Measurements from ENCODE around the gene TRAM2. TPM values are rescaled to one million over a fixed set of nuclear protein-coding genes. Genes with fewer than 3 reads are reported as not detected.

Gene TRAM2
- total RNA-seq, 2 experiments from 2014 or later, result 2.4 to 2.6 TPM

- CTCF ChIA-PET, result no interaction called here
These were observed 28.8 kb upstream of the TRAM2 start for GRCh38 chr6:52605610-52606185.

GRCh38 chr6:52603000-52603795 is 26.3 kb upstream of the TRAM2 start:
- intact Hi-C loops (cut with micrococcal nuclease), result no loop called here
- peaks cover 5% of the 10 kb centered on the region for H3K27me3 Mint-ChIP-seq
- ChIA-PET CTCF (no interaction called here), POLR2A (no interaction called here)
- H3K4me3 Mint-ChIP-seq, result no peak overlapping the region
- no peak overlapping the region for H3K27ac Mint-ChIP-seq
- no peaks in the 10 kb centered on the region for H3K9me3 Mint-ChIP-seq
- no peak for DNase-seq
- H3K4me1 Mint-ChIP-seq (ENCODE audit: low read depth), result peaks cover 2% of the 10 kb centered on the region
- H3K36me3 Mint-ChIP-seq, result no peaks in the 10 kb centered on the region

More at GRCh38 chr6:52605610-52606185, 28.8 kb upstream of the TRAM2 start:
- Mint-ChIP-seq H3K27me3 (peaks cover 14% of the 10 kb centered on the region), H3K9me3 (no peaks in the 10 kb centered on the region), H3K4me1 (ENCODE audit: low read depth) (no peaks in the 10 kb centered on the region), H3K27ac (no peak overlapping the region), H3K4me3 (no peak overlapping the region), H3K36me3 (no peaks in the 10 kb centered on the region)
- POLR2A ChIA-PET, result no interaction called here
- intact Hi-C loops (cut with micrococcal nuclease), result no loop called here
- DNase-seq, result no peak

DNA sequence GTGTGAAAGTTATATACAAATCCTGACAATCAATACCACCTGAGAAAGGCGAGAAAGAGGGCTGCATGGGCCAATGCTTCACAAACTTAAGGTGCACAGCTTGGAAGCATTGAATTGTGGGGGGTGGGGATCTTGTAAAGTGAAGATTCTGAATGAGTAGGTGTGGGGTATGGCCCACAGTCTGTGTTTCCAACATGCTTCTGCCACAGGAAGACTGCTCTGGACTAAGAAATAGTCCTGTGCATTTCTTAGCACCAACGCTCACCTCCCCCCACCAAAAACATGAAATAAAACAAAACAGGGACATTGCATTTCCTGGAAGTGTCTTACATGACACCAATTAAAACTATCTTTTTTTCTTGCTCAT is 21.9 kb upstream of the TRAM2 start:
- no peak overlapping the region for H3K4me3 Mint-ChIP-seq
- intact Hi-C loops (cut with micrococcal nuclease), result loop anchor here (2.0 kb wide), 2 partner anchors 64 to 178 kb away; partner anchors contain the start of gene EFHC1
- H3K36me3 Mint-ChIP-seq, result no peaks in the 10 kb centered on the region
- H3K27me3 Mint-ChIP-seq, result peaks cover 5% of the 10 kb centered on the region
- ChIA-PET CTCF (interaction anchor here (1.0 to 1.8 kb wide), 3 partner anchors 65 to 183 kb away, joined by 3 to 6 read pairs (median 3); no protein-coding TSS in a partner anchor), POLR2A (no interaction called here)
- H3K4me1 Mint-ChIP-seq (ENCODE audit: low read depth), result peaks cover 13% of the 10 kb centered on the region
- H3K27ac Mint-ChIP-seq, result no peak overlapping the region
- no peaks in the 10 kb centered on the region for H3K9me3 Mint-ChIP-seq
- DNase-seq, result no peak

DNA sequence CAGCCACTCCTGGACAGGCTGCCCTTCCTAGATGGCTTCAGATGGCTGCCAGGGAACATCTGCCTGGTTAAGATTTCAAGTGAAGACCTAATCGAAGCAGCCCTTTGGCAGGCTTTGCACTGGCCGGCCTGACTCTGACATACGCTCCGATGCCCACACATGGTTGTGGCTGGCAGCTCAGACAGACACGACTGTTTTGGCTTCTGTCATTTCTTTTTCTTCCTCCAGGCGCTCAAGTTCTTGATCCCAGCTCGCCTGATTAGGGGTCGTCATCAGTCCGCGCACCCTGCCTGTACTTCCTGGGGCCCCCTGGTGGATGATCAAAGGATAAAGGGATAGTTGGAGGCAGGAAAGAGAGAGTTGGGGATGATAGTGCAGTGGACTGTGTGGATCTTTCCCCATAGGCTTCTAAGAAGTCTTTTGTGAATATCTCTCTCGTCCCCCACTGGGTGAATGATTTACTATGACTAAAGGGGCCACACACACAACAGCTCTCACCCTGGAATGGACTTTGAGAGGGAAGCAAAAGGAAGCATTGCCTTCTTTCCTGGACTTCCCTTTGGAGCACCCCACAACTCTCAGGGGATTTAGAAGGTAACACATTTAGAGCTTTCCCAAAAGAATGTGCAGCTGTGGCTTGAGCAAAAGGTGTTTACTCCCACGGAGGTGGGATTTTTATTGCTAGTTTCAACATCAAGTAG is 21.4 kb upstream of the TRAM2 start:
- Mint-ChIP-seq H3K4me3 (no peak overlapping the region), H3K4me1 (ENCODE audit: low read depth) (peaks cover 13% of the 10 kb centered on the region), H3K27me3 (peaks cover 5% of the 10 kb centered on the region), H3K36me3 (no peaks in the 10 kb centered on the region), H3K9me3 (no peaks in the 10 kb centered on the region), H3K27ac (no peak overlapping the region)
- ChIA-PET CTCF (interaction anchor here (0.7 to 1.8 kb wide), 5 partner anchors 8 to 183 kb away, joined by 3 to 6 read pairs (median 3); no protein-coding TSS in a partner anchor), POLR2A (no interaction called here)
- peak; percentile 40 for DNase-seq
- intact Hi-C loops (cut with micrococcal nuclease), result loop anchor here (2.0 kb wide), 2 partner anchors 65 to 177 kb away; partner anchors contain the start of gene EFHC1

DNA sequence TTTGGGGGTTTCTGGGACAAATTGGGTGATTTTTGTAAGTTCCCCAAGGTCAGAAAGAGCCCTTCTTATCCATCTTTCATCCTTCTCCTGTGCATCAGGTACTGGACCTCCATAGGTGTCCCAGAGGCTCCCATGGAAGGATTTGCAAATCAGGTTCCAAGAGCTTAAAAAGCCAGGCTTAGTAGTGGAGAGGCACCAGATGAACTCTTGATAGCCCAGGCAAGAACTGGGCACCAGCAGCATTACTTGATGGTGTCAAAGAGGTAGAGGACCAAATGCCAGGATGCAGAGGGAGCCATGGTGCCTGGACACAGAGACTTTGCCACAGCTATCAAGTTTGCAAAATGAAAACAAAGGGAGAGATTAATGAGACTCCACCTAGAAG is 20.9 kb upstream of the TRAM2 start:
- intact Hi-C loops (cut with micrococcal nuclease), result loop anchor here (2.0 kb wide), 2 partner anchors 65 to 177 kb away; partner anchors contain the start of gene EFHC1
- no peak overlapping the region for H3K27ac Mint-ChIP-seq
- no peak overlapping the region for H3K4me3 Mint-ChIP-seq
- H3K36me3 Mint-ChIP-seq, result no peaks in the 10 kb centered on the region
- DNase-seq, result no peak
- CTCF ChIA-PET, result interaction anchor here (0.7 to 1.8 kb wide), 5 partner anchors 9 to 188 kb away, joined by 3 to 6 read pairs (median 3); no protein-coding TSS in a partner anchor
- POLR2A ChIA-PET, result no interaction called here
- peaks cover 13% of the 10 kb centered on the region for H3K4me1 Mint-ChIP-seq (ENCODE audit: low read depth)
- H3K9me3 Mint-ChIP-seq, result no peaks in the 10 kb centered on the region
- H3K27me3 Mint-ChIP-seq, result peaks cover 5% of the 10 kb centered on the region

DNA sequence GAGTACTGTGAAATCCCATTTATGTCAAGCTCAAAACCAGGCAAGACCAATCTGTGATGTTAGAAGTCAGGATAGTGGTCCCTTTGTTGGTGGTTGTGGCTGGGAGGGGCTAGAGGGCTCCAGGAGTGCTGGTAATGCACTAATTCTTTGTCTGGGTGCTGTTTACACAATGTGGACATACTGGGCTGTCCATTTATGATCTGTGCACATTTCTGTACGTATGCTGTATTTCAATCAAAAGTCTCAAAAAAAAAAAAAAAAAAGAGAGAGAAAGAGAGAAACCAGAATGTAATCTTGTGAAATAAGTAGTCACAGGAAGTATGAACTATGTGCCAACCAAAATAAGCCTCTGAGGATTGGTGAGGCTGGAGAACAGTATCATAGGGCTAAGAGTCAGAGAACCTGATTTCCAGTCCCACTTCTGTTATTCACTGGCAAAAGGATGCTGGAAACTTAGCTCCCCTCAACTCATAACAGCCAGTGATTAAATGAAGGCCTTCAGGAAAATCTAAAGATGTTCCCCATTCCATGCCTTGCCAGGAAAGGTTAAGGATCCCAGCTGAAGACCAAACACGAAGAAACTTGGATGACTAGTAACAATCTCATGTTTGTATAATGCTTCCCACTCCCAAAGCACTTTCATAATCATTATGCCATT is 19.6 kb upstream of the TRAM2 start:
- H3K4me3 Mint-ChIP-seq, result no peak overlapping the region
- intact Hi-C loops (cut with micrococcal nuclease), result no loop called here
- H3K9me3 Mint-ChIP-seq, result no peaks in the 10 kb centered on the region
- peaks cover 13% of the 10 kb centered on the region for H3K4me1 Mint-ChIP-seq (ENCODE audit: low read depth)
- no peak for DNase-seq
- CTCF ChIA-PET, result interaction anchor here (1.0 to 1.5 kb wide), 3 partner anchors 10 to 181 kb away, joined by 3 to 4 read pairs (median 3); no protein-coding TSS in a partner anchor
- peaks cover 5% of the 10 kb centered on the region for H3K27me3 Mint-ChIP-seq
- no peak overlapping the region for H3K27ac Mint-ChIP-seq
- POLR2A ChIA-PET, result no interaction called here
- no peaks in the 10 kb centered on the region for H3K36me3 Mint-ChIP-seq

DNA sequence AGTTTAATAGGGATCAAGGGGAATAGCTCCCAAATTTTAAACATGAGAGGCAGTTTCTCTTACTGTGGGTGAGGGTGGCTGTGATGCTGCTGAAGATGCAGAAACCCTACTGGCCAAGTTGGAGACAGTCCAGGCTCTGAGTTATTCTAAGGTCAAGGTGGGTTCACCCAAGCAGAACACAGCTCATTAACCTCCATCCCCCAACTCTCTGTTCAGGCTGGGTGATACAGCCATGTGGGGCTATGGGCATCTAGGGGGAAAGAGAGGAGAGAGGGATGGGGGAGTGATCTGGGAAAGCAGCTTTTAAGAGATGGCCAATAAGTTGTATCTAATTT is 18.9 kb upstream of the TRAM2 start:
- Mint-ChIP-seq H3K4me1 (ENCODE audit: low read depth) (peaks cover 13% of the 10 kb centered on the region), H3K4me3 (no peak overlapping the region), H3K27me3 (no peaks in the 10 kb centered on the region), H3K27ac (no peak overlapping the region), H3K9me3 (no peaks in the 10 kb centered on the region), H3K36me3 (no peaks in the 10 kb centered on the region)
- no peak for DNase-seq
- intact Hi-C loops (cut with micrococcal nuclease), result no loop called here
- ChIA-PET POLR2A (no interaction called here), CTCF (interaction anchor here (0.6 to 1.6 kb wide), 4 partner anchors 20 to 179 kb away, joined by 3 to 8 read pairs (median 4); no protein-coding TSS in a partner anchor)

DNA sequence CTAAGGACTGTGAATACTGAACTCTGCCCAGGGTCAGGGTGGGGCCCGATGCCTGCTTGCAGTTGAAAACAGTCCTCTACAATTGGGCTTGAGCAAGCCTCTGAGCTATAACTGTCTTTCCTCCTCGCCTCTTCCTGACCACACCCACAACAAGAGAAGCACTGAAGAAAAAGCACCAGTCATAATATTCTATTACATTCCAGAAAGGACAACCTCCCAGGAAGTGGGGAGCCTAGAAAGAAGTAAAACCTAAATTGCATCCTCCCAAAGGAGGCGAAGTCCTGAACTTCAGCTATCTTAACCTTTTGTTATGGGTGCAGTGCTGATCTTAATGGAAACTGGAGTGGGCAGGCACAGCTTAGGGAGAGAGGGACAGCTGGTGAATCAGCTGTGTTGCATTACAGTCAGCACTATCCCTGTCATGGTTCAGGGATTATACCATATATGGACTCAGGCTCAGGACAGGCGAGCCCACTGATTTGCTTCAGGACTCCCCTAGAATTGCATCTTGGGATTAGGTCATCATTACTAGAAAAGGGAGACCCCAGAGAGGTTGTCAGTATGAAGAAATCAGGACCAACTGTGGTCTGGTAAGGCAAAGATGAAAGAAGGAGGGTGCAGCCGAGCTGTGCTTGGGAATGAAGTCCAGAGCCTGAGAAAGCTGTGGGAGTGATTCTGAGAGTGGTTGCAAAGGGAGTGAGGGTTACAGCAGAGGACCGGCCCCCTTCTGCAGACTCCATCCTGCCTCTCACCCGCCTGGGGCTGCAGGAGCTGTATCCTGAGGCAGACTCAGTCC is 18.3 kb upstream of the TRAM2 start:
- CTCF ChIA-PET, result interaction anchor here (0.6 to 1.6 kb wide), 4 partner anchors 19 to 179 kb away, joined by 3 to 8 read pairs (median 4); partner anchors contain the start of gene TRAM2
- H3K27ac Mint-ChIP-seq, result no peak overlapping the region
- DNase-seq, result peak; percentile 25
- intact Hi-C loops (cut with micrococcal nuclease), result no loop called here
- POLR2A ChIA-PET, result no interaction called here
- H3K9me3 Mint-ChIP-seq, result no peaks in the 10 kb centered on the region
- H3K4me1 Mint-ChIP-seq (ENCODE audit: low read depth), result peaks cover 13% of the 10 kb centered on the region
- no peaks in the 10 kb centered on the region for H3K36me3 Mint-ChIP-seq
- no peak overlapping the region for H3K4me3 Mint-ChIP-seq
- no peaks in the 10 kb centered on the region for H3K27me3 Mint-ChIP-seq

GRCh38 chr6:52594221-52594620 is 17.4 kb upstream of the TRAM2 start:
- POLR2A ChIA-PET, result no interaction called here
- Mint-ChIP-seq H3K4me1 (ENCODE audit: low read depth) (peaks cover 13% of the 10 kb centered on the region), H3K9me3 (no peaks in the 10 kb centered on the region), H3K36me3 (no peaks in the 10 kb centered on the region), H3K4me3 (no peak overlapping the region), H3K27me3 (no peaks in the 10 kb centered on the region), H3K27ac (no peak overlapping the region)
- intact Hi-C loops (cut with micrococcal nuclease), result no loop called here
- no peak for DNase-seq
- CTCF ChIA-PET, result interaction anchor here (1.4 to 1.6 kb wide), 2 partner anchors 56 to 178 kb away, joined by 4 to 8 read pairs; no protein-coding TSS in a partner anchor

- Mint-ChIP-seq H3K36me3 (no peaks in the 10 kb centered on the region), H3K27me3 (no peaks in the 10 kb centered on the region), H3K9me3 (no peaks in the 10 kb centered on the region), H3K4me1 (ENCODE audit: low read depth) (peaks cover 9% of the 10 kb centered on the region), H3K27ac (no peak overlapping the region), H3K4me3 (no peak overlapping the region)
- intact Hi-C loops (cut with micrococcal nuclease), result no loop called here
- POLR2A ChIA-PET, result no interaction called here
- no peak for DNase-seq
- CTCF ChIA-PET, result interaction anchor here (0.6 to 2.0 kb wide), 2 partner anchors 15 to 43 kb away, joined by 5 to 6 read pairs; partner anchors contain the start of gene TRAM2
These were observed 15.0 kb upstream of the TRAM2 start for GRCh38 chr6:52591832-52592231.

All from activated CD4-positive, alpha-beta memory T cell treated with anti-CD3 and anti-CD28 coated beads for 36 hours (primary cell).